HG03558 (cell line): Measurements from ENCODE around the gene EIPR1.

Source experiments
- ATAC-seq: cut with Tn5 transposase; IDR thresholded peaks from one replicate; pipeline ENCODE4 v1.9.1; 2021; ENCODE audit warnings: moderate number of reproducible peaks; ENCODE audit not compliant: unreplicated experiment; ENCODE audit errors: extremely low read depth

Gene EIPR1

DNA sequence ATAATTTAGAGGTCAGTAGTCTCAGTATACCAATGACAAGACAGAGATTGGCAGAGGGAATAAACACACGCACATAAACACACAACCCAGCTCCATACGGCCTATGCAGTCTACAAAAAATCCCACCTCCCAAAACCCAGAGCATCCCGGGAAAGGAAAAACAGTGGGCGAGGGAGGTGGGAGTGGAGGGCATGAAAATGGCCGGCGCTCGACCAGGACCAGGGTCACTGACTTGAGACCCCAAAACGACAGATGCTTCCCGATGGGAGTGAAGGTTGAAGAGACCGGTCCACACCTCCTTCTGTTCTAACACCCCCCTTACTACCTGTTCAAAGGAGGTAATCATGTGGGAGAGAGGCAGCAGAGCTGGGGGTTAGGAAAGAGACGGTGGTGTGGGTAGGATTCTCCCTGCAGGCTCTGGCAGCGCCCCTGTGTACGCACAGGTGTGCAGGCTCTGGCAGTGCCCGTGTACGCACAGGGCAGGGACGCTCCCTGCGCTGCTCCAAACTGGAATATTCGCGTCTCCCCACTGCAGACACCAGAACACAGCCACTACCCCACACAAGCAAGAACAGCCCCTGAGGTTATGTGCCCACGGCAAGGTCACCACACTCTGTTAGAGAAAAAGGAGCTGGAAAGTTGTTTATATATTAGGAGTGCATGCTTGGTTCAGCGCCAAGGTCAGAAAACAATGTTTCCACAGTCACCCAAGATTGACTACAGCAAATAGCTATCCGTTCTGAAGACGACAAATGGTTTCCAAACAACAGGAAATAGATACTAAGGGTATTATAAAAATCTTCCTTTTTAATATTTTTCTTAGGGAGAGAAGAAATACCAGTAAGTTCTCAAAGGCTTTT lies 67.9 kb downstream of the EIPR1 start:
- no peak for ATAC-seq

DNA sequence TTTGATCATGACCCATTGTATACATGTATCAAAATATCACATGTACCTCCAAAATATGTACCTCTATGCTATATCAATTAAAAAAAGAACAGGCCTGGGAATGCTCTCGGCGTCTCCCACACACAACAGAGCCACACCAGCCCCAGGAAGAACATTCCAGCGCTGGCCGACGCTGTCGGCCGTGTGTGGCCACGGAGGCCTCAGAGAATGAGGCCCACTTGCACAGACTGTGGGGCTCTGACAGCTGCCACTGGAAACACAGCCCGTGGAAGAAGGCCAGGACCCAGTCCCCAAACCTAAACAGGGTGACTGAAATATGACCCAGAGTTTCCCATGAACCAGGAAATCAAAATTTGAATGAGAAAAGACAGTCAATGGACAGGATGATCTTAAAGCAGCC lies 69.7 kb downstream of the EIPR1 start:
- ATAC-seq, result no peak

DNA sequence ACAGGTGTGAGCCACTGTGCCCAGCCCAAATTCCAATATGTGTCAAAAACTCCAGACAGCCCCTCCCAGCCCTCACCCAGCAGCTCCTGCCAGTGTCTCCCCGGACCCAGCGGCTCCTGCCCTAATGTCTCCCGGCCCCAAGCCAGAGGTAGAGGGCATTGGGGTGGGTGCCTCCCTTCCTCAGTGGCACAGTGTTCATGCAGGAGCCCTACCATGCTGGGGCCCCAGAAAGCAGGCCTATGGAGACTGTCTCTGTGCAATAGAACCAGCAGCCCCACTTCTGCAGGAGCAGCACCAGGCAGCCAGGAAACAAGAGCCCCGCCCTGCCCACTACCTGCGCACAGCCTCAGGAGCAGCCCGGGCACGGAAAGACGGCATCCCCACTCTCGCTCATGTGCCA lies 70.4 kb downstream of the EIPR1 start:
- ATAC-seq, result no peak

DNA sequence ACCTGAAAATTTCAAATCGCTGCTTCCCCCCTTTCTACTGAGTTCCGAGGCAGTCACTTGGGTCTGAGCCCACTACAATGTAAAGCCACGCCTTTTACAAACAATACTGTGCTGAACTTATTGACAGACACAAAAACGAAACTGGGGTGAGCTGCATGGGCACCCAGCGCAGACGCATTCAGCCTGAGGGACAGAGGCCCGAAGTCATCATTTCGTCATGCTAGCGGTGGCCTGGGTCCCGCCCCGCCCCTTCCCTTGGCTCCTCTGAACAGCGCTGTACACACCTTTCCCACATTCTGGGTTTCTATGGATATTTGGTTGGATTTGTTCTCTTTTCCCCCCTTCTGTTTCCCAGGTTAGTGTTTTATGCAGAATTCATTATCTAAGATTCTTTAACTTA lies 71.7 kb downstream of the EIPR1 start:
- no peak for ATAC-seq

DNA sequence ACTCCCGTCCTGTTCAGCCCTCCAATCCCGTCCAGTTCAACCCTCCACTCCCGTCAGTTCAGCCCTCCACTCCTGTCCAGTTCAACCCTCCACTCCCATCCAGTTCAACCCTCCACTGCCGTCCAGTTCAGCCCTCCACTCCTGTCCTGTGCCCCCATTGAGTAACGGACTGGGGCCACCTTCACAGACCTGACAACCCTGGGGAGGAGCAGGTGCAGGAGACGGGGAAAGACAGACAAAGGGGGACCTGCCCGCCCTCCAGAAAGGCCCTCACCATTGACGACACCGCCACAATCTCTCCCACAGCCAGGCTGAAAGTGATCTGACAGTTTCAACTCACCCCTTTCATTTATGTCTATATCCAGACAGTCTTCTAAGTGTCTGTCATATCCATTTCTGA lies 72.2 kb downstream of the EIPR1 start:
- no peak for ATAC-seq

DNA sequence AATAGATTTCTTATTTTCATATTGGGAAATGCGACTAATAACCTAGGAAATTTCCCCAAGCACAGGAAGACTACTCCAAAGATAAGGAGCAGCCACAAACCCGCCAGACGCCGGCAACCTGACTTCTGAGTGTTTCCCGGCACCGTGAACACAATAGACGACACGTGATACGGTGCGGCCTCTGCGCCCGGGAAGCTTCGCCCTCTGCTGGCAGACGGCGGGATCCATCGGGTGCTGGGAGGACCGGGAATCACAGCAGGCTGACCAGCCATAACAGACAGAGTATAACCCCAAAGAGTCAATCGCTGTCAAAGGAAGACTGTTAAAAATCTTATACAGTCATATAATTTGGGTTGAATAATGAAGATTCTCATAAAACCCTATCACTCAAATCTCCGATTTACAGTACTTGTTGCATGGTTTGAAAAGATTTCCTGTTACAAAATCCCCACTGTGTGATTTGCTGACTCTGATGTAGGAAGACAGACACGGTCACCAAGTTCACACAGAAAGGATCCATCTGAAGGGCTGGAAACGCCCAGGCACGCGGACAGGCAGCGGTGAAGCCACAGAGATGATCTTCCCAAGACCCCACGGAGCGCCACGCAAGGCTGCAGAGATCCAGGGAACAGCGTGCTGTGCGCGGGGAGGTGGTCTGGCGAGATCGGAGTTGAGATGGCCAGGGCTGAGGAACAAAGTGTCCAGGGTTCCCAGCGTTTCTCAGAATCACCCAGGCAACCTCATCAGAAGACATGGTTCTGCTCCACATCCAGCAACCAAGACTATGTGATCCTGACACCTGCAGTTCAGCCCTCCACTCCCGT lies 73.8 kb downstream of the EIPR1 start:
- peak; percentile 98 for ATAC-seq

- ATAC-seq, result no peak
Observed at GRCh38 chr2:3302751-3303582, 74.7 kb downstream of the EIPR1 start.

- ATAC-seq, result no peak
Observed at GRCh38 chr2:3302421-3302750, 75.2 kb downstream of the EIPR1 start.

GRCh38 chr2:3301001-3301400 lies 76.6 kb downstream of the EIPR1 start:
- ATAC-seq, result no peak

DNA sequence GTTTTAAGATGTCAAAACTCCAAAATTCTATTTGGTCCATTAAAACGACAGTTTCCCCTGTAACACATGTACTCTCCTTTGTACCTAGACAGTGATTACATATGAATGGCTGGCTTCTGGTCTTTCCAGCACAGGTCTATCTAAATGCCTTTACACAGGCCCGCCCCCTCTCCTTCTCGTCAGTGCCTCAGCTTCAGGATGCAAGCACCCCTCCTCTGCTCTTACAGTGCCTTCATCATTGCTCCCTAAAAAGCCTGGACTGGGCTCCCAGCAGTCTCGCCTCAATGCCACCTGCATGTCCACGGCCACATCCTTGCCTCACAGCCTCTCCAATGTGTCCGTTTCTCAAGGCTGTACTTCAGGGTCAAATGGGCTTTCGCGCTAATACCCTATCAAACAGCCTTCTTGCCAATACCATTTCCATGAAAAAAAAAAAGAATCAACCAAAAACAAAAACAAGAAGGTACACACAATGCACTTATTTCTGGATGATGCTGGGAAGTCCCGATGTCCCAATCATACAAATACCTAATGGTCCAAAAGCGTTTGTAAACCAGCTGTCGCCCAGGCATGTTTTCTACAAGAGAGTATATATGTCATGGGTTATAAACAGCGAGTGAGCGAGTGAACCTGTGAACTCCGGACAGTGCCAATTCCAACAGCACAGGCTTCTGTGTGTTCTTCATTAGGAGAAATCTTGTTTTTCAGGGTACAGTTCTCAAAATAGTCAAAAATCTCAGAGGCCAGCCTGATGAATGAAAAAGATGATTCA lies 77.2 kb downstream of the EIPR1 start:
- no peak for ATAC-seq

GRCh38 chr2:3299703-3300102 lies 77.9 kb downstream of the EIPR1 start:
- ATAC-seq, result no peak

GRCh38 chr2:3299130-3299529 lies 78.5 kb downstream of the EIPR1 start:
- no peak for ATAC-seq

DNA sequence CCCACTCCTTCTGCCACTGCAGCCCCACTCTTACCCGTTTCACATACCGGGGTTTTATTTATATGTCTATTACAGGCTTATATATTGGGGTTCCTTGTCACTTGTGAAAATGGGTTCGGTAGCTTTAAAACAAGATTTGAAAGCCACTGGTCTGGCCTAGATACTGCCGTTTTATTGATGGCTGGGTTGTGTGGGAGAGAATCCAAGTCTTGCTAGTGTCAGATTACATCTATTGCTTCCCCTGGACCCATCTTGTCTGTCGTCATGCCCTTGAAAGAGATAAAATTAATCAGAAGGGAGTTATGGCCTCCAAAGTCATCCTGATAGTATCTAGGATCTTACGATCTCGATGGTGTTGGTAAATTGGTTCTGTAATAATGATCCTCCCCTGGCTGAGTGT lies 79.4 kb downstream of the EIPR1 start:
- no peak for ATAC-seq

GRCh38 chr2:3297523-3297922 lies 80.1 kb downstream of the EIPR1 start:
- ATAC-seq, result no peak

- ATAC-seq, result no peak
Observed at GRCh38 chr2:3296182-3296972, 81.2 kb downstream of the EIPR1 start.

- ATAC-seq, result no peak
Observed at GRCh38 chr2:3294493-3294892, 83.1 kb downstream of the EIPR1 start.

DNA sequence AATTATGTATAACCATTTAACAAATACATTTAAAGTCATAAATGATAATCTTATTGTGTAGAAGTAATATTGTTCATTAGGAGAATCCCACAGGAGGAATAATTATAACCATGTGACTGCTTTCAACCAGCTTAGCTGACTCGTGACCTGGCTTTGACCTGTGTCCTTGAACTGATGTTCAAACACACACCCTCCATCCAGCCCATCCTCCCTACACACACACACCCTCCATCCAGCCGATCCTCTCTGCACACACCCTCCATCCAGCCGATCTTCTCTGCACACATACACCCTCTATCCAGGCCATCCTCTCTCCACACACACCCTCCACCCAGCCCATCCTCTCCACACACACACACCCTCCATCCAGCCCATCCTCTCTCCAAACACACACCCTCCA lies 83.5 kb downstream of the EIPR1 start:
- ATAC-seq, result no peak

- ATAC-seq, result no peak
Observed at GRCh38 chr2:3293221-3293620, 84.4 kb downstream of the EIPR1 start.

- ATAC-seq, result no peak
Observed at GRCh38 chr2:3292416-3292815, 85.2 kb downstream of the EIPR1 start.
